OCI-LY7 (cell line): Measurements from ENCODE around the gene CDKAL1.

Experiments
- EZH2phosphoT487 ChIP-seq: fragments of 200-600 bp; sonication (generic); IDR thresholded peaks from 2 replicates; pipeline ENCODE4 v1.6.1; 2018; ENCODE audit warnings: low read depth, borderline replicate concordance, mild to moderate bottlenecking, mixed run types, antibody characterized with exemption, low read length, moderate library complexity, mixed read lengths
- TF ChIP-seq, protein P1 (sequence below): fragments of 200-600 bp; sonication (generic); conservative IDR thresholded peaks from 2 replicates; pipeline ENCODE4 v1.5.1; 2014; ENCODE audit warnings: mild to moderate bottlenecking, antibody characterized with exemption, low read length, moderate library complexity, mixed read lengths

DNA sequence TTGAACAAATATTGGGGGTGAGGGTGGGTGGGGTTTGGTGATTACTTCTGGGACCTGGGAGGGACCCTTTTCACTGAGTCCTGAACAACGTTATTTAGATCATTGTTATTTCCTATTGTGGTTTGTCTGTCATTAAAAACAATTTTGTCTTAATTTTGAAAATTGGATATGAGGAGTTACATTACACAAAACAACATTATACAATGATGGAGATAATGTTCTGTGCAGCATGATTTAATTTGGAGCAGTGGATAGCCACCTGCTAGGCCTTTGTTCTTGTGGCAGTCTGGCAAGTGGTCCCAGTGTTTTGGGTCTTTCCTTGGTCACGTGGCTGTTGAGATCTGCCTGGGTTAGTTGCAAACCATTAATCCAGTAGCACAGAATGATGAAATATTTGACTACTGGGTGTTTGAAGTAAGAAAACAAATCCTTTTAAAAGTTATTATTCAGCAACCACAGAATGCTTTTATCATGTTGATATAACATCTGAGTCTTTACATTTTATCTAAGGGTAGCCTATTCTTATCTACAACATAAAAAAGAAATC, 172.8 kb downstream of the CDKAL1 start:
- TF ChIP-seq, protein P1, sequence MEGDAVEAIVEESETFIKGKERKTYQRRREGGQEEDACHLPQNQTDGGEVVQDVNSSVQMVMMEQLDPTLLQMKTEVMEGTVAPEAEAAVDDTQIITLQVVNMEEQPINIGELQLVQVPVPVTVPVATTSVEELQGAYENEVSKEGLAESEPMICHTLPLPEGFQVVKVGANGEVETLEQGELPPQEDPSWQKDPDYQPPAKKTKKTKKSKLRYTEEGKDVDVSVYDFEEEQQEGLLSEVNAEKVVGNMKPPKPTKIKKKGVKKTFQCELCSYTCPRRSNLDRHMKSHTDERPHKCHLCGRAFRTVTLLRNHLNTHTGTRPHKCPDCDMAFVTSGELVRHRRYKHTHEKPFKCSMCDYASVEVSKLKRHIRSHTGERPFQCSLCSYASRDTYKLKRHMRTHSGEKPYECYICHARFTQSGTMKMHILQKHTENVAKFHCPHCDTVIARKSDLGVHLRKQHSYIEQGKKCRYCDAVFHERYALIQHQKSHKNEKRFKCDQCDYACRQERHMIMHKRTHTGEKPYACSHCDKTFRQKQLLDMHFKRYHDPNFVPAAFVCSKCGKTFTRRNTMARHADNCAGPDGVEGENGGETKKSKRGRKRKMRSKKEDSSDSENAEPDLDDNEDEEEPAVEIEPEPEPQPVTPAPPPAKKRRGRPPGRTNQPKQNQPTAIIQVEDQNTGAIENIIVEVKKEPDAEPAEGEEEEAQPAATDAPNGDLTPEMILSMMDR = no peak
- TF ChIP-seq EZH2phosphoT487 = no peak
